Measurements from ENCODE around the gene TMEM132C.

GRCh38 chr12:128245905-128246304 lies 21.1 kb upstream of the TMEM132C start:
- TF ChIP-seq EZH2 (IDR thresholded peaks at IDR 0.05; ENCODE audit: low read depth, unreplicated experiment) (no peak), POLR2AphosphoS5 (IDR thresholded peaks at IDR 0.05; ENCODE audit: low read depth) (no peak), CTCF (conservative IDR thresholded peaks at IDR 0.05; ENCODE audit: low read depth in 2 of 2) (no peak), REST (IDR thresholded peaks at IDR 0.05; ENCODE audit: unreplicated experiment) (no peak), JUNB (IDR thresholded peaks at IDR 0.05; ENCODE audit: unreplicated experiment) (no peak), STAT1 (IDR thresholded peaks at IDR 0.05; ENCODE audit: unreplicated experiment) (no peak)

Data from GM23338 (cell line).